NCI-H2196 (cell line): ENCODE data around the gene TMEM179.
"Not testable (repeated sequence)": the region's sequence is repeated elsewhere in the genome, so short reads cannot be mapped to it uniquely, and the experiment has no call there.

ENCODE experiments used
- DNase-seq: peaks from one replicate; lab custom pipeline; 2025; ENCODE audit not compliant: unreplicated experiment; lab: John Stamatoyannopoulos, UW

TMEM179 gene

GRCh38 chr14:104604458-104605449 lies at the start of gene TMEM179:
TMEM179 (minus strand) TSS chr14:104604772; CDS start chr14:104604741, 31 bp downstream.
- peak; percentile 37 for DNase-seq

GRCh38 chr14:104654119-104654518 lies 49.5 kb upstream of the TMEM179 start:
- DNase-seq, result no peak

GRCh38 chr14:104653130-104653920 lies 48.8 kb upstream of the TMEM179 start:
- DNase-seq, result not testable (repeated sequence)

- no peak for DNase-seq
These were observed 47.8 kb upstream of the TMEM179 start for GRCh38 chr14:104652386-104652785.

GRCh38 chr14:104651876-104652260 lies 47.3 kb upstream of the TMEM179 start:
- DNase-seq, result no peak

GRCh38 chr14:104650981-104651875 lies 46.7 kb upstream of the TMEM179 start:
- DNase-seq, result no peak

GRCh38 chr14:104650057-104650980 lies 45.7 kb upstream of the TMEM179 start:
- peak; percentile 33 for DNase-seq

GRCh38 chr14:104647467-104648043 lies 43.0 kb upstream of the TMEM179 start:
- DNase-seq, result no peak

GRCh38 chr14:104644656-104645378 lies 40.2 kb upstream of the TMEM179 start:
- no peak for DNase-seq

- no peak for DNase-seq
These were observed 39.6 kb upstream of the TMEM179 start for GRCh38 chr14:104644091-104644635.

GRCh38 chr14:104643306-104643705 lies 38.7 kb upstream of the TMEM179 start:
- DNase-seq, result no peak

GRCh38 chr14:104642540-104642868 lies 37.9 kb upstream of the TMEM179 start:
- DNase-seq, result no peak

GRCh38 chr14:104641753-104642539 lies 37.4 kb upstream of the TMEM179 start:
- DNase-seq, result no peak

GRCh38 chr14:104640681-104641080 lies 36.1 kb upstream of the TMEM179 start:
- no peak for DNase-seq

GRCh38 chr14:104639885-104640548 lies 35.4 kb upstream of the TMEM179 start:
- peak; percentile 47 for DNase-seq

GRCh38 chr14:104639471-104639870 lies 34.9 kb upstream of the TMEM179 start:
- no peak for DNase-seq

GRCh38 chr14:104638927-104639450 lies 34.4 kb upstream of the TMEM179 start:
- DNase-seq, result no peak
